ENCODE results near the gene HSD17B12. TPM values are rescaled to one million over a fixed set of nuclear protein-coding genes. Genes with fewer than 3 reads are reported as not detected.

HSD17B12 gene
- total RNA-seq, 1 experiment from 2014 or later: 49.3 TPM

DNA sequence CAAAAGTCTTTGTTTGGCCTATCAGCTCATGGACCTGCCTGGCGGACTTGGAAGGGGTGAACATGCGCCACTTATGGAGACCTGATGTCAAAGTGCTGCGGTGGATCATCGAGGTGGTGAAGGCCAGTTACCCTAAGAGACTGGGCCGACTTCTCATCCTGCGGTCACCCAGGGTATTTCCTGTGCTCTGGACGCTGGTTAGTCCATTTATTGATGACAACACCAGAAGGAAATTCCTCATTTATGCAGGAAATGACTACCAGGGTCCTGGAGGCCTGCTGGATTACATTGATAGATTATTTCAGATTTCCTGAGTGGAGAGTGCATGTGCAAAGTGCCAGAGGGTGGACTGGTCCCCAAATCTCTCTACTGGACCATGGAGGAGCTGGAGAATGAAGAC is 218.0 kb downstream of the HSD17B12 start:
- no peaks in the 10 kb centered on the region for H3K9me3 ChIP-seq
- no peaks in the 10 kb centered on the region for H3K27me3 ChIP-seq
- H3K36me3 ChIP-seq: peaks cover 49% of the 10 kb centered on the region
- H3K4me3 ChIP-seq: no peak overlapping the region
- no peak for DNase-seq

GRCh38 chr11:43899094-43899493 is 218.6 kb downstream of the HSD17B12 start:
- Histone ChIP-seq H3K36me3 (peaks cover 46% of the 10 kb centered on the region), H3K27me3 (no peaks in the 10 kb centered on the region), H3K4me3 (no peak overlapping the region), H3K9me3 (no peaks in the 10 kb centered on the region)
- no peak for DNase-seq

DNA sequence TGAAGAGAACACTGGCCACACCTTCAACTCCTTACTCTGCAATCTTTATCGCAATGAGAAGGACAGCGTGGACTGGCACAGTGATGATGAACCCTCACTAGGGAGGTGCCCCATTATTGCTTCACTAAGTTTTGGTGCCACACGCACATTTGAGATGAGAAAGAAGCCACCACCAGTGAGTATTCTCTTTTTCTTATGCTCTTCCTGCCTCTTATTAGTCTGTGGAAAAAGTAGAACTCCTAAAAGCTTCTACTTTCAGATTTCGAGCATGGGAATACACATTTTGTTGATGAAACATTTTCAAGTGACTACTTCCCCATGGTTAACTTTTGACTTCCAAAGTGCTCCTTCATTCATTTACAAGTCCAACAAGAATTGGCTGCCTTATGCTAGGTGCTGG is 221.0 kb downstream of the HSD17B12 start:
- peaks cover 45% of the 10 kb centered on the region for H3K36me3 ChIP-seq
- no peak overlapping the region for H3K4me3 ChIP-seq
- no peak for DNase-seq
- no peaks in the 10 kb centered on the region for H3K9me3 ChIP-seq
- no peaks in the 10 kb centered on the region for H3K27me3 ChIP-seq

GRCh38 chr11:43903078-43903477 is 222.5 kb downstream of the HSD17B12 start:
- Histone ChIP-seq H3K4me3 (no peak overlapping the region), H3K36me3 (peaks cover 37% of the 10 kb centered on the region), H3K9me3 (no peaks in the 10 kb centered on the region), H3K27me3 (no peaks in the 10 kb centered on the region)
- DNase-seq: no peak

DNA sequence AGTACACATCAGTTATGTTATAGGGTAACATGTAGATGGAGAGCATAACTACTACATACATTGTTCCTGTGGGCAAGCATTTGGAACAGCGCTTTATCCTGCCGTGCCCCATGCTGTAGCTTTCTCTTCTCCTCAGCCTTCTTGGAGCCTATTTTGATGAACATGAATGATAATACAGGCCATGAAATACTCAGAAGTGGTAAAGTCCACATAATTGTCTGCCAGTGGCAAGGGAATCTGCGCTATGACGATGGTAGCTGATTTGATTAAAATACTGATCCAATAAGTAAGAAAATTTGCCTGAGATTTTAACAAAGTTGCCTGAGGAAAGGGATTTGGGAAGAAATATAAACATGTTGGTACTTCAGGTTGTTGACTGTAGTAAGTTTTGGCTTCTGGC is 223.4 kb downstream of the HSD17B12 start:
- Histone ChIP-seq H3K4me3 (no peak overlapping the region), H3K36me3 (peaks cover 38% of the 10 kb centered on the region), H3K9me3 (no peaks in the 10 kb centered on the region), H3K27me3 (no peaks in the 10 kb centered on the region)
- no peak for DNase-seq

DNA sequence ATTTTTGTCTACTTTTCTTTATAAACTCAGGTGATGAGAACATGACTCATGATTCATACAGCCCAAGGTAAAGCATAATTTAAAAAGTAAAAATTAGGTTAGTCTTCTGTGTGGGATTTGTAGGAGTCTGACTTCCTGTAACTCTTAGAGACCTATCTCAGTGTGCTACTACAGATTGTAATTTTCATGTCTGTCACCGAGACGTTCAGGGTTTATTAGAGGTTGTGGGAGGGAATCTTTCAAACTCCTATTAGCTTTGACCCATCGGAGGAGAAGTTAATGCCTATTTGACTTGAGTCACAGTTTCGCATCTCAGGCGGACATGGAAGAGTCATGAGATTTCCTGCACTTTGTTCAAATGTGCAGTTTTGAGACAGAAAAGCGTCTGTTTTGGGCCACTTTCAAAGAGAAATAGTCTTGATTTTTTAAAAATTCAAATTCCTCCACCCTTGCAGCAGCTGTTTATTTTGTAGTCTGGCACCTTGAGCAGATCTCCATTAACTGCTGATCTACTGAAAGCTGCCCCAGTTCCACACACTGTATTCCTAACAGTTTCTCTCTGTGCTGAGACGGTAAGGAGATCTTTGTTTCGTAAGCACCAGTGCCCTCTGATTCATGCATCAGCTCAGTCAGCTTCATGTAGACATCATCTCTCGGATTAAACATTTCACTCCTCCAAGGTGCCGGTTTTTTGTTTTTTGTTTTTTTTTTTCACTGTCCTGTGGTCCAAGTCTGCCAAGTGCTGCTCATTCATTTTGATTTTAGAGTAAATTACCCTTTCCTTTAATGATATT is 224.4 kb downstream of the HSD17B12 start:
- no peak for DNase-seq
- H3K4me3 ChIP-seq: no peak overlapping the region
- no peaks in the 10 kb centered on the region for H3K27me3 ChIP-seq
- H3K9me3 ChIP-seq: no peaks in the 10 kb centered on the region
- H3K36me3 ChIP-seq: peaks cover 32% of the 10 kb centered on the region

GRCh38 chr11:43905813-43906241 is 225.3 kb downstream of the HSD17B12 start:
- H3K36me3 ChIP-seq: peaks cover 35% of the 10 kb centered on the region
- no peak for DNase-seq
- H3K27me3 ChIP-seq: no peaks in the 10 kb centered on the region
- no peaks in the 10 kb centered on the region for H3K9me3 ChIP-seq
- H3K4me3 ChIP-seq: no peak overlapping the region

Other genes starting within 250 kb of the HSD17B12 start
- gene ALKBH3, start 200.1 kb downstream of the HSD17B12 start, total RNA-seq (2014; rRNA removed; shearing (Covaris generic); ENCODE audit: low replicate concordance): 59.3 and 129 TPM in 2 replicates